Tracheal epithelial cell (primary cell): ENCODE measurements around the gene OR13C5. TPM values are rescaled to one million over a fixed set of nuclear protein-coding genes. Genes with fewer than 3 reads are reported as not detected.

Experiments used
- total RNA-seq: library from RNA; depleted of rRNA; stranded (reverse); fragments of >200 nt; gene quantifications from 2 replicates; pipeline ENCODE4 v1.2.1, GENCODE V29; 2014

OR13C5 gene, protein sequence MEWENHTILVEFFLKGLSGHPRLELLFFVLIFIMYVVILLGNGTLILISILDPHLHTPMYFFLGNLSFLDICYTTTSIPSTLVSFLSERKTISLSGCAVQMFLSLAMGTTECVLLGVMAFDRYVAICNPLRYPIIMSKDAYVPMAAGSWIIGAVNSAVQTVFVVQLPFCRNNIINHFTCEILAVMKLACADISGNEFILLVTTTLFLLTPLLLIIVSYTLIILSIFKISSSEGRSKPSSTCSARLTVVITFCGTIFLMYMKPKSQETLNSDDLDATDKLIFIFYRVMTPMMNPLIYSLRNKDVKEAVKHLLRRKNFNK
- total RNA-seq: not detected in 2 replicates

GRCh38 chr9:104599313-104599712 is at the start of gene OR13C5:
Gene OR13C5, minus strand, starts transcription at chr9:104599413. Its CDS starts 0 bp downstream, at chr9:104599413.

DNA sequence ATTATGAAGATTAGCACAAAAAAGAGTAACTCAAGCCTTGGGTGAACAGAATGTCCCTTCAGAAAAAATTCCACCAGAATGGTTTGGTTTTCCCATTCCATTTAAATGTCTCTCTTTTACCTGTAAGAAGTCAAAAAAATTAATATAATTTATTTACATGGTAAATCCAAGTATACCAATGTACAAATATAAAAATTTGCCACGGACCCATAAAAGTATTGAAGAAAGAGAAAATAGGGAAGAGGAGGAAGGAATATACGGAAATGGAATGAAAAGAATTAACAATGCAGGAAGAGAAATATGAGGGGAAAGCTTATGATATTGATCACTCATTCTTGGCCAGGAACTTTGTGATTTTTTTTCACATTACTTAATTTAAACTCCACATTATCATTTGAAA is 18.9 kb upstream of the OR13C5 start, which contains the start of gene OR13C9:
OR13C9 (minus strand) TSS at position 101 of the 400 bp plus-strand sequence; CDS start at position 101, 0 bp downstream.

GRCh38 chr9:104605527-104605926 is 6.3 kb upstream of the OR13C5 start, which contains the start of gene OR13C2:
Gene OR13C2, minus strand, starts transcription at chr9:104605627. Its CDS starts 0 bp downstream, at chr9:104605627.

GRCh38 chr9:104568868-104569267 is 30.3 kb downstream of the OR13C5 start, which contains the start of gene OR13C8:
Gene OR13C8, plus strand, starts transcription at chr9:104569168. Its CDS starts 0 bp downstream, at chr9:104569168.

Other genes with a start within 250 kb of the OR13C5 start
- not detected in 2 replicates for gene OR13F1, start 95.2 kb downstream of the OR13C5 start, total RNA-seq
- gene OR13C4, start 72.2 kb downstream of the OR13C5 start, total RNA-seq: not detected in 2 replicates
- gene OR13C3, start 62.6 kb downstream of the OR13C5 start, total RNA-seq: 0.43 TPM in 1 of 2 replicates, not detected in the other
- gene OR13C8, start 30.2 kb downstream of the OR13C5 start, total RNA-seq: not detected in 2 replicates
- not detected in 2 replicates for gene OR13C2, start 6.2 kb upstream of the OR13C5 start, total RNA-seq
- gene OR13C9, start 18.8 kb upstream of the OR13C5 start, total RNA-seq: not detected in 2 replicates
- gene OR13D1, start 95.1 kb upstream of the OR13C5 start, total RNA-seq: not detected in 2 replicates
- 23.0 and 32.0 TPM in 2 replicates for gene NIPSNAP3A, start 148.3 kb upstream of the OR13C5 start, total RNA-seq
- gene NIPSNAP3B, start 164.7 kb upstream of the OR13C5 start, total RNA-seq: 0.48 and 0.64 TPM in 2 replicates